ENCODE data around the gene IL10RA.

IL10RA gene

DNA sequence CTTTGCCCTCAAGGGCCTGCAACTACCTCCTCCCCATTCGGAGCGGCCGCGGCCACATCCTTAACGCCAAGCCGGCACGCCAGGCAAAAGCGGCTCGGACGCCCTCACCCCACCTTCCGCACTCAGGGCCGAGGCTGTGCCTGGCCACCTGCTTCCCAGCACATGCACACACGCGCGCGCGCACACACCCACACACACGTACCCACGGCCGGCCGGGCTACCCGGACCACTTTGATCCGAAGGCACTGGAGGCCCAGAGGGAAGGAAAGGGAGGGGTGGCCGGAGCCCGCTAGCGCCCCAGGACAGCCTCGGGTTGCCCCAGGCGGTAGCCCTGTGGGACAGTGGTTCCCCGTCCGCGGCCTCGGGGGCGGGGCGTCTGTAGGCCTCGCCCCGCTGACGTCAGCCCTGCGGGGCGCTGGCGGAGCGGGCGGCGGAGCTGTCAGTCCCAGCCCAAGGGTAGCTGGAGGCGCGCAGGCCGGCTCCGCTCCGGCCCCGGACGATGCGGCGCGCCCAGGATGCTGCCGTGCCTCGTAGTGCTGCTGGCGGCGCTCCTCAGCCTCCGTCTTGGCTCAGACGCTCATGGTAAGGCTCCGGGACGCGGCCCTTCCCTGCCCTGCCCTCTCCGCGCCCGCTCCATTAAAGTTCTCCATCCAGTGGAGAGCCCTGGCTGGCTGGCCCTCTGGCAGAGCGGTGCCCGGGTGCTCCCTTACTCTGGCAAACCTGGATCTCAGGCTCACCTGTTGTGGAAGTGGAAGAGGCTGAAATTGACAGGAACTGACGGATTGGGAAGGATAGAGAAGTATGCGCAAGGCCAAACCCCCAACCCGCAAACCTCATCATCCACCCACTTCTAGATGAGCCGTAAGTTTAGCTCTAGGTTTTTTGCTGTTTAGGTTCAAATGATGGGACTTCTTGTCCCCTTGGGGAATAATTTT lies at the start of gene IL10RA:
Gene IL10RA (plus strand): TSS at position 442 of the 935 bp plus-strand sequence. CDS start 74 bp downstream, at position 516.
- TF ChIP-seq CTCF (conservative IDR thresholded peaks at IDR 0.05; ENCODE audit: low read length): no peak
- peak within 1 kb of the TSS; percentile 29 for H3K4me3 ChIP-seq (ENCODE audit: low read length)
- DNase-seq (ENCODE audit: low read depth): peak; percentile 12

- no peak for DNase-seq (ENCODE audit: low read depth)
- no peak overlapping the region for H3K4me3 ChIP-seq (ENCODE audit: low read length)
- no peak for TF ChIP-seq CTCF (conservative IDR thresholded peaks at IDR 0.05; ENCODE audit: low read length)
Measured at GRCh38 chr11:117936973-117937372, 49.2 kb upstream of the IL10RA start.

DNA sequence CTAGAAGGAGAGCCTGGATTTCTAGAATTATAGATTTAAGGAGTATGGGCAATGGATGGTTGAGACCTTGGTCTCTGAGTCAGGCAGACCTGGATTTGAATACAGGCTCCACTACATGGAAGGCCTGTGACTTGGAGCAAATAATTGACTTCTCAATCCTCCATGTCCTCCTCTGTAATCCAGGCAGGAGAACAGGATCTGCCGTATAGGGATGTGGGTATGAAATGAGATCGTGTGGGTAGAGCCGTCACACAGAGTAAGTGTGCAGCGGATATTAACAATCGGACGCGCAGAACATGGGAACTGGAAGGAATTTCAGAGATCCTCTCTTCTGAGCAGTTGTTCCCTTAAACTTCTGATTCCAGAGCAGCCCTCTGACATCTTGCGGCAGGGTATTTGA lies 45.5 kb upstream of the IL10RA start:
- TF ChIP-seq CTCF (conservative IDR thresholded peaks at IDR 0.05; ENCODE audit: low read length): no peak
- no peak for DNase-seq (ENCODE audit: low read depth)
- no peak overlapping the region for H3K4me3 ChIP-seq (ENCODE audit: low read length)

DNA sequence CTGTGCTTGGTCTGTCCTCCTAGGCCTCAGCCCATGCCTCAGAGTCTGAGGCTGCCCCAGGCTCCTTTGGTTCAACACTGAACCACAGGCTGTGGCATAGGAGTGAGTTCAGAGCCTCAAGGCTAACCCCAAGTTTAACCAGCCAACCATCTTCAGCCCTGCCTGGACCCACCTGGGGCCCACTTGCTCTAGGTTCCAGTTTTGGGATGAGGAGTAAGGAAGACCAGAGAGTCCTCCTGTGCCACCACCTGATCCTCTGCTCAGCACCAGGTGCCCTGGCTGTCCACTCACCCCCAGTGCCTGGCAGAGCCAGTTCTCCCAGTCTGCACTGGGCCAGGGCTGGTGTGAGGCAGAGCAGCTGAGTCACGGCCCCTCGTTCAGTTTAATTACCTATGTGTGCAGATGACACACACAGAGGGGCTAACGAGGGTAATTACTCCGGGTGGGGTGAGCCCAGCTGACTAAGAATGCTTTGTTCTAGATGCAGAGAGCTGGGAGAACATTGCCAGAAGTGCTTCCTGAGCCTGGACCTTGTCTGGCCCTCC lies 45.0 kb upstream of the IL10RA start:
- TF ChIP-seq CTCF (conservative IDR thresholded peaks at IDR 0.05; ENCODE audit: low read length): no peak
- no peak for DNase-seq (ENCODE audit: low read depth)
- no peak overlapping the region for H3K4me3 ChIP-seq (ENCODE audit: low read length)

DNA sequence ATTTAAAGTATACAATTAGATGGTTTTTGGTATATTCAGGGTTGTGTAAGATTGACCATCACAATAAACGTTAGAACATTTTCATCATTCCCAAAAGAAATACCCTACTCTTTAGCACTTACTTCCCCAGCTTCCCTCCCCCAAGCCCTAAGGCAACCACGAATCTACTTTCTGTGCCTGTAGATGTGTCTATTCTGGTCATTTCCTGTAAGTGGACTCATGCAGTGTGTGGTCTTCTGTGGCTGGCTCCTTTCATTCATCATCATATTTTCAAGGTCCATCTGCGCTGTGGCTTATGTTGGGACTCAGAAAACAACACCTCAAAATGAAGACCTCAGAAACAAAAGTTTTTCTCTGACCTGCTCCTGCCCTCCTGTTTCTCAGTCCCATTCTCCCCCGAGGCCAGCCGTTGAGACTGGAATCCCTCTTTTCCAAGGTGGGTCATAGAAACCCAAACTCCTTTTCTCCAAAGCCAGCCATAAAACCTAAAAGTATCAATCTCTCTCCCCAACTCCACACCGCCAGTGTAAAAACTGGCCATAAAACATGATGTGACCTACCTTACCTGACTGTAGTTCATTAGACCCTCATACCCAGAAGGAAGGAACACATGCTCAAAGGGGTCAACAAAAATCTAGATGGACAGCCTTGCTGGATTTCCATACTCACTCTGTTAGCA lies 44.1 kb upstream of the IL10RA start:
- no peak for DNase-seq (ENCODE audit: low read depth)
- no peak for TF ChIP-seq CTCF (conservative IDR thresholded peaks at IDR 0.05; ENCODE audit: low read length)

GRCh38 chr11:117944554-117944953 lies 41.6 kb upstream of the IL10RA start:
- H3K4me3 ChIP-seq (ENCODE audit: low read length): no peak overlapping the region
- no peak for DNase-seq (ENCODE audit: low read depth)
- no peak for TF ChIP-seq CTCF (conservative IDR thresholded peaks at IDR 0.05; ENCODE audit: low read length)

More for the DNA sequence above, 44.1 kb upstream of the IL10RA start:
- no peak overlapping the region for H3K4me3 ChIP-seq (ENCODE audit: low read length)

Data from AG10803 (cell line).